ENCODE measurements around the gene MVB12B.

- no peak for TF ChIP-seq TAF1 (IDR thresholded peaks at IDR 0.05; ENCODE audit: borderline replicate concordance, insufficient read depth, low read length)
- TF ChIP-seq, protein P1, sequence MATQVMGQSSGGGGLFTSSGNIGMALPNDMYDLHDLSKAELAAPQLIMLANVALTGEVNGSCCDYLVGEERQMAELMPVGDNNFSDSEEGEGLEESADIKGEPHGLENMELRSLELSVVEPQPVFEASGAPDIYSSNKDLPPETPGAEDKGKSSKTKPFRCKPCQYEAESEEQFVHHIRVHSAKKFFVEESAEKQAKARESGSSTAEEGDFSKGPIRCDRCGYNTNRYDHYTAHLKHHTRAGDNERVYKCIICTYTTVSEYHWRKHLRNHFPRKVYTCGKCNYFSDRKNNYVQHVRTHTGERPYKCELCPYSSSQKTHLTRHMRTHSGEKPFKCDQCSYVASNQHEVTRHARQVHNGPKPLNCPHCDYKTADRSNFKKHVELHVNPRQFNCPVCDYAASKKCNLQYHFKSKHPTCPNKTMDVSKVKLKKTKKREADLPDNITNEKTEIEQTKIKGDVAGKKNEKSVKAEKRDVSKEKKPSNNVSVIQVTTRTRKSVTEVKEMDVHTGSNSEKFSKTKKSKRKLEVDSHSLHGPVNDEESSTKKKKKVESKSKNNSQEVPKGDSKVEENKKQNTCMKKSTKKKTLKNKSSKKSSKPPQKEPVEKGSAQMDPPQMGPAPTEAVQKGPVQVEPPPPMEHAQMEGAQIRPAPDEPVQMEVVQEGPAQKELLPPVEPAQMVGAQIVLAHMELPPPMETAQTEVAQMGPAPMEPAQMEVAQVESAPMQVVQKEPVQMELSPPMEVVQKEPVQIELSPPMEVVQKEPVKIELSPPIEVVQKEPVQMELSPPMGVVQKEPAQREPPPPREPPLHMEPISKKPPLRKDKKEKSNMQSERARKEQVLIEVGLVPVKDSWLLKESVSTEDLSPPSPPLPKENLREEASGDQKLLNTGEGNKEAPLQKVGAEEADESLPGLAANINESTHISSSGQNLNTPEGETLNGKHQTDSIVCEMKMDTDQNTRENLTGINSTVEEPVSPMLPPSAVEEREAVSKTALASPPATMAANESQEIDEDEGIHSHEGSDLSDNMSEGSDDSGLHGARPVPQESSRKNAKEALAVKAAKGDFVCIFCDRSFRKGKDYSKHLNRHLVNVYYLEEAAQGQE (IDR thresholded peaks at IDR 0.05; ENCODE audit: insufficient read depth in 1 of 2, low read depth in 2 of 2, low read length in 2 of 2) = no peak
- TF ChIP-seq SIN3A (IDR thresholded peaks at IDR 0.05; ENCODE audit: borderline replicate concordance, insufficient read depth, low read length) = no peak
- no peak for TF ChIP-seq POLR2AphosphoS5 (IDR thresholded peaks at IDR 0.05; ENCODE audit: low read depth, low read length)
Observed at GRCh38 chr9:126398403-126399058, 71.9 kb downstream of the MVB12B start.

All from PFSK-1 (cell line).